ENCODE data around the gene ACAA1.

The ACAA1 gene

DNA sequence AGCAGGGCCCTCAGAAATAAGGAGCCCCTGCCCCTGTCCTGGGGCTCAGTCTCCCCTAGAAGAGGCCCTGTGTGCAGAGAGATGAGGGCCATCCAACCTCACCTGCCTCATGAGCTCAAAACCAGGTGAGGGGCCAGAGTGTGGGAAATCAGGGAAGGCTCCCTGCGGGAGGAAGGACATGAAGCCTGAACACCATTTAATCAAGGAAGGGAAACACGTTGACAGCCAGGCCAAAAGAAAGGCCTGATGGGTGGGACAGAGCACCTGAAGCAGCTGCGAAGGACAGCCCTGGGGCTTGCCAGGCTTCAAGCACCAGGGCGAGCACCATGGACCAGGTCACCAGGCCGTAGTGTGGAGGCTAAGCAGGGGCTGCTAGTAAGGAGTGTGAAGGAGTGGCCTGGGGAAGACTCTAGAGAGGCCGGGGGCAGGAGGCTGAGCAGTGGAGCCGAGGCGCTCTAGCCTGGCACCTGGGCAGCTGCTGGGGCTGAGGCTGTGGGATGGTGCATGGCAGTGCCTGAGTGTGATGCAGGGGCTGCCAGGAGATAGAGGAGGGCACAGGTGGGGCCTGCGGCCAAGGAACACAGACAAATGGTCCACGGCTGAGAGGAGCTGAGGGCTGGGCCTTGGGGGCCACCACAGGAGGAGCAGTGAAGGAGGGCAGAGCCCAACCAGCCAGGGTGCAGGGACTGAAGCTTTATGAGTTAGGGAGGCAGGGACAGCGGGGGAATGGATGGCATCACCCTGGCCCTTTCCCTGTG is 16.1 kb downstream of the ACAA1 start:
- Histone ChIP-seq H3K36me3 (ENCODE audit: control insufficient read depth in 5 of 5, insufficient read depth in 5 of 5, low read length in 5 of 5) (peaks cover 7 to 65% (median 59%) of the 10 kb centered on the region in 5 donors), H3K27me3 (ENCODE audit: control insufficient read depth in 5 of 5, insufficient read depth in 4 of 5, low read length in 5 of 5) (no peaks in the 10 kb centered on the region)

DNA sequence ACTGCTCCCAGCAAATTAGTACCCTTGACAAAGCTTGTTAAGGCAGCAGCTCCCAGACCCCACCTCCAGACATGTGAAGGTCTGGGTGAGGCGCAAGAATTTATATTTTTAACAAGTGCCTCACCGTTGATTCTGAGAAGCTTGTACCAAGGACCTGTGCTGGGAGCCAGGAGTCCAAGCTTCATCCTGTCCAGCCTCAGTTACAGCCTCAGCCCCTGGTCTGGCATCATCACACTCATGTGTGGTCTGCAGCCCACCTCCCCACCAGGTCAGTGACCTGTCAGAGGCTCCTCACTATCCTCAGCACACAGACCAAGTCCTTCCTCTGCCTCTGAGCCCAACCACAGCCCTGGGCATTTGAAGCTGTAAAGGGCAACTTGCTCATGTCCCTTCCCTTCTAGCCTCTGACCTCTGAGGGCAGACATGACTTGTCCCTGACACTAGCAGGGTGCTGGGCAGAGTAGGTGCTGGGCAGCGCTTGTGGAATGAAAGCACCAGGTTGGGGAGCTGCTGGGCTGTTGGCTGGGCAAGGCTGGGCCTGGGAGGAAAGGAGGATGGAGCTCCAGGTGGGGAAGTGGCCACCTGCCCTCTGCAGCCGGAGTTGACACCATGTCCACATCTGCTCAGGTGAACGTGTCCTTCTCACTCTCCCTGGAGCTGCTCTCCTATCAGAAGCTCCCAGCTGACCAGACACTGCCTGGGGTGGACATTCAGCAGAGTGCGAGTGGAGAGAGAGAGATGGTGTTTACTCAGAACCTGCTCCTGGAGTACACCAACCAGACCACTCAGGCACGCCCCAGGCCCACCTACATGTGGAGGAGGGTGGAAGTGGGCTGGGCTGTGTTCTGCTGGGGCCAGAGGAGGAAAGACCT is 16.9 kb downstream of the ACAA1 start:
- Histone ChIP-seq H3K4me3 (ENCODE audit: low read depth in 1 of 5, low read length in 5 of 5) (no peak overlapping the region), H3K36me3 (ENCODE audit: control insufficient read depth in 5 of 5, insufficient read depth in 5 of 5, low read length in 5 of 5) (peaks cover 5 to 57% (median 51%) of the 10 kb centered on the region in 5 donors), H3K27me3 (ENCODE audit: control insufficient read depth in 5 of 5, insufficient read depth in 4 of 5, low read length in 5 of 5) (no peaks in the 10 kb centered on the region), H3K9me3 (ENCODE audit: control insufficient read depth in 5 of 5, low read length in 5 of 5) (no peaks in the 10 kb centered on the region), H3K9ac (ENCODE audit: low read length in 5 of 5) (no peak overlapping the region), H3K4me1 (ENCODE audit: control insufficient read depth in 5 of 5, insufficient read depth in 5 of 5, low read length in 5 of 5) (peaks cover 0 to 6% (median 0%) of the 10 kb centered on the region in 5 donors), H3K27ac (ENCODE audit: low read depth, low read length) (no peak overlapping the region)

More for the DNA sequence above, 16.1 kb downstream of the ACAA1 start:
- Histone ChIP-seq H3K27ac (ENCODE audit: low read depth, low read length) (no peak overlapping the region), H3K9ac (ENCODE audit: low read length in 5 of 5) (no peak overlapping the region), H3K4me1 (ENCODE audit: control insufficient read depth in 5 of 5, insufficient read depth in 5 of 5, low read length in 5 of 5) (peaks cover 0 to 6% (median 0%) of the 10 kb centered on the region in 5 donors), H3K4me3 (ENCODE audit: low read depth in 1 of 5, low read length in 5 of 5) (no peak overlapping the region), H3K9me3 (ENCODE audit: control insufficient read depth in 5 of 5, low read length in 5 of 5) (no peaks in the 10 kb centered on the region)

DNA sequence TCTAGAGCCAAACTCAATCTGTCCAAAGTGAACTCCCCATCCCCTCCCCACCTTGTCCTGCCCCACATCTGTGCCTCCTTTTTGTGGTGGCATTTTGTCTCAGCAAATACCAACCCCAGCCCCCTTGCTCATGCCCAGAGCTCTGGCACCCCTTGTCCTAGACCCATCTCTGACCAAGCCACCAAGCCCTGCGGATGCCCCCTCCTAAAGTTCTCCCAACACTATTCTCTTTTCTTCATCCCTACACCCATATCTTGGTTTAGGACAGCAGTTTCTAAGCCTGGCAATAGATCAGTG is 17.7 kb downstream of the ACAA1 start:
- H3K9ac ChIP-seq (ENCODE audit: low read length in 5 of 5) = no peak overlapping the region
- H3K27ac ChIP-seq (ENCODE audit: low read depth, low read length) = no peak overlapping the region
- H3K4me3 ChIP-seq (ENCODE audit: low read depth in 1 of 5, low read length in 5 of 5) = no peak overlapping the region
- H3K27me3 ChIP-seq (ENCODE audit: control insufficient read depth in 5 of 5, insufficient read depth in 4 of 5, low read length in 5 of 5) = no peaks in the 10 kb centered on the region
- no peaks in the 10 kb centered on the region for H3K9me3 ChIP-seq (ENCODE audit: control insufficient read depth in 5 of 5, low read length in 5 of 5)
- H3K4me1 ChIP-seq (ENCODE audit: control insufficient read depth in 5 of 5, insufficient read depth in 5 of 5, low read length in 5 of 5) = peaks cover 0 to 6% (median 0%) of the 10 kb centered on the region in 5 donors
- peaks cover 0 to 49% (median 42%) of the 10 kb centered on the region in 5 donors for H3K36me3 ChIP-seq (ENCODE audit: control insufficient read depth in 5 of 5, insufficient read depth in 5 of 5, low read length in 5 of 5)

- no peaks in the 10 kb centered on the region for H3K27me3 ChIP-seq (ENCODE audit: control insufficient read depth in 5 of 5, insufficient read depth in 4 of 5, low read length in 5 of 5)
- no peak overlapping the region for H3K4me3 ChIP-seq (ENCODE audit: low read depth in 1 of 5, low read length in 5 of 5)
- H3K27ac ChIP-seq (ENCODE audit: low read depth, low read length) = no peak overlapping the region
- no peak overlapping the region for H3K9ac ChIP-seq (ENCODE audit: low read length in 5 of 5)
- H3K4me1 ChIP-seq (ENCODE audit: control insufficient read depth in 5 of 5, insufficient read depth in 5 of 5, low read length in 5 of 5) = peaks cover 0 to 6% (median 0%) of the 10 kb centered on the region in 5 donors
- H3K36me3 ChIP-seq (ENCODE audit: control insufficient read depth in 5 of 5, insufficient read depth in 5 of 5, low read length in 5 of 5) = peaks cover 0 to 43% (median 38%) of the 10 kb centered on the region in 5 donors
- H3K9me3 ChIP-seq (ENCODE audit: control insufficient read depth in 5 of 5, low read length in 5 of 5) = no peaks in the 10 kb centered on the region
Observed at GRCh38 chr3:38118421-38119247, 18.3 kb downstream of the ACAA1 start.

DNA sequence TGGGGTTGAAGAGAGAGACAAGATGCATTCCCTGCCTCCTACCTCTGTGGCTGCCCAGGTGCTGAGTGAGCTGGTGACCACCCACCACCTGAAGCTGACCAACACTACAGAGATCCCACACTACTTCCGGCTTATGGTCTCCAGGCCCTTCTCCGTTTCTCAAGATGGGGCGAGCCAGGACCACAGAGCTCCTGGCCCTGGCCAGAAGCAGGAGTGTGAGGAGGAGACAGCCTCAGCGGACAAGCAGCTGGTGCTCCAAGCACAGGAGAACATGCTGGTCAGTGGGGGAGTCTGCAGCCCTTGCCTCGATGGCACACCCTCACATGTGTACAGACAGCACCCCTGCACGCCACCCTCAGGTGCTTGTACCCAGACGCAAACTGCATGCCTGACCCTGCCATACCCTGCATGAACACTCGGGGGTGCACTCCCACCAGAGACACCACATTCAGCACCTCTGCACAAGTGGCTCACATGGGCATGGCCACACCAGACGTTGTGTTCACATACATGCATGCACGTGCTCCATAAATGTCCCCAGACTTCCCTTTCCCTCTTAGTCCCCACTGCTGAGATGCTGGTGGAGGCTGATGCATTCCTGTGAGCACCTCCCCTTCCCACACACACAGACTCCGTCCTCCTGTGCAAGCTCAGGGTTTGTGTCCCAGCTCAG is 19.0 kb downstream of the ACAA1 start:
- Histone ChIP-seq H3K27me3 (ENCODE audit: control insufficient read depth in 5 of 5, insufficient read depth in 4 of 5, low read length in 5 of 5) (no peaks in the 10 kb centered on the region), H3K36me3 (ENCODE audit: control insufficient read depth in 5 of 5, insufficient read depth in 5 of 5, low read length in 5 of 5) (peaks cover 0 to 38% (median 31%) of the 10 kb centered on the region in 5 donors), H3K9ac (ENCODE audit: low read length in 5 of 5) (no peak overlapping the region), H3K4me1 (ENCODE audit: control insufficient read depth in 5 of 5, insufficient read depth in 5 of 5, low read length in 5 of 5) (peaks cover 0 to 6% (median 0%) of the 10 kb centered on the region in 5 donors), H3K4me3 (ENCODE audit: low read depth in 1 of 5, low read length in 5 of 5) (no peak overlapping the region), H3K27ac (ENCODE audit: low read depth, low read length) (no peak overlapping the region), H3K9me3 (ENCODE audit: control insufficient read depth in 5 of 5, low read length in 5 of 5) (no peaks in the 10 kb centered on the region)

GRCh38 chr3:38117163-38117716 is 19.7 kb downstream of the ACAA1 start:
- Histone ChIP-seq H3K9me3 (ENCODE audit: control insufficient read depth in 5 of 5, low read length in 5 of 5) (no peaks in the 10 kb centered on the region), H3K36me3 (ENCODE audit: control insufficient read depth in 5 of 5, insufficient read depth in 5 of 5, low read length in 5 of 5) (peaks cover 0 to 31% (median 26%) of the 10 kb centered on the region in 5 donors), H3K4me3 (ENCODE audit: low read depth in 1 of 5, low read length in 5 of 5) (no peak overlapping the region), H3K9ac (ENCODE audit: low read length in 5 of 5) (no peak overlapping the region), H3K27ac (ENCODE audit: low read depth, low read length) (no peak overlapping the region), H3K27me3 (ENCODE audit: control insufficient read depth in 5 of 5, insufficient read depth in 4 of 5, low read length in 5 of 5) (no peaks in the 10 kb centered on the region), H3K4me1 (ENCODE audit: control insufficient read depth in 5 of 5, insufficient read depth in 5 of 5, low read length in 5 of 5) (peaks cover 0 to 6% (median 0%) of the 10 kb centered on the region in 5 donors)

DNA sequence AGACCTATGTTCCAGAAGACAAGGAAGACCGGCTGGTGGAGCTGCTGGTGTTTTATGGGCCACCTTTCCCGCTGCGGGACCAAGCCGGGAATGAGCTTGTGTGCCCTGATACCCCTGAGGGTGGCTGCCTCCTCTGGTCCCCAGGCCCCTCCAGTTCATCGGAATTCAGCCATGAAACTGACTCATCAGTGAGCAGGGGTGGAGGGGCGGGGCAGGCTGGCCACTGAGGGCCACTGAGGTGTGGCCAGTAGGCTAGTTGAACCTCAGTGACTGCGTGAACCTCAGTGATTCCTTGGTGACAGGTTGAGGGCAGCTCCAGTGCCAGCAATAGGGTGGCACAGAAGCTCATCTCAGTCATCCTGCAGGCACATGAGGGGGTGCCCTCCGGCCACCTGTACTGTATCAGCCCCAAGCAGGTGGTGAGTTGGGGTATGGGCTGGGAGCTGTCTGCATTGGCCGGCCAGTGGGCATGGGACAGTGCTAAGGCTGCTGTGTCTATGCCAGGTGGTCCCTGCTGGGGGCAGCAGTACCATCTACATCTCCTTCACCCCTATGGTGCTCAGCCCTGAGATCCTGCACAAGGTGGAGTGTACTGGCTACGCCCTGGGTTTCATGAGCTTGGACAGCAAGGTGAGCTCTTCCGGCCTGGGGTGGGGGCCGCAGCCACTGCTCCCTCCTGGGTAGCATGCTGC is 20.3 kb downstream of the ACAA1 start:
- no peak overlapping the region for H3K9ac ChIP-seq (ENCODE audit: low read length in 5 of 5)
- H3K4me1 ChIP-seq (ENCODE audit: control insufficient read depth in 5 of 5, insufficient read depth in 5 of 5, low read length in 5 of 5) = peaks cover 0 to 6% (median 3%) of the 10 kb centered on the region in 5 donors
- H3K36me3 ChIP-seq (ENCODE audit: control insufficient read depth in 5 of 5, insufficient read depth in 5 of 5, low read length in 5 of 5) = peaks cover 0 to 25% (median 20%) of the 10 kb centered on the region in 5 donors
- H3K4me3 ChIP-seq (ENCODE audit: low read depth in 1 of 5, low read length in 5 of 5) = no peak overlapping the region
- H3K27ac ChIP-seq (ENCODE audit: low read depth, low read length) = no peak overlapping the region
- H3K9me3 ChIP-seq (ENCODE audit: control insufficient read depth in 5 of 5, low read length in 5 of 5) = no peaks in the 10 kb centered on the region
- no peaks in the 10 kb centered on the region for H3K27me3 ChIP-seq (ENCODE audit: control insufficient read depth in 5 of 5, insufficient read depth in 4 of 5, low read length in 5 of 5)

DNA sequence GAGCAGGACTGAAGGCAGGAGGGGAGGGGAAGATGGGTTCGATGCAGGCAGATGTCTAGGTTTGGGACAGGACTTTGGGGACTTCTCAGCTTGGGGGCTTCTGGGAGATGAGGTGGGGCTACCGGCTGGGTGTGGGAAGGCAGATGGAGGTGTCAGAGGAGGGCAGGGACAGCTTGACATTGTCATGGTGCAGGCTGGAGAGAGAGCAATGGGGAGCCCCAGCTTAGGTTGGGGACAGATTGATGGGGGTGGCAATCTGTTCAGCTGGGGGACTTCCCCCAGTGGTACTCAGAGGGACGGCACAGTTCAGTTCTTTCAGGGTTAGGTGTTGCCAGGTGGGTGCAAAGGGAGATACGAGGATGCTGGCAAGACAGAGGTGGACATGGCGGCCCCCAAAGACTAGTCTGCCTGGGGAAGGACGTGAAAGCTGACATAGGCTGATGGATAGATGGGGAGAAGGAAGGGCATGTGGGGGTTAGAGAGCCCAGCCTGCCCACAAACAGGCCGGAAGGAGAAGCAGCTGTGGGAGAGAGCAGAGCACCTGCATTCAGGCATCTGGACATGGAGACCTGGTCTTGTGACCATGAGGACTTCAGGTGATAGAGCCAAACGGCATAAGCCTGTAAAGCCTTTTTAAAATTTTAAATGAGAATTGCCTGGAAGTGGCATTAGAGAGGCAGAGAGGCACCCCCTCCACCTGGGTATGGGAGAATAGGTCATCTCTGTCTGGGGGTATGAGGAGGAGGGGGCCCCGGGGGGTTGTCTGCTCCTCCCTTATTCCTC is 21.1 kb downstream of the ACAA1 start:
- H3K9ac ChIP-seq (ENCODE audit: low read length in 5 of 5) = no peak overlapping the region
- no peaks in the 10 kb centered on the region for H3K27me3 ChIP-seq (ENCODE audit: control insufficient read depth in 5 of 5, insufficient read depth in 4 of 5, low read length in 5 of 5)
- H3K36me3 ChIP-seq (ENCODE audit: control insufficient read depth in 5 of 5, insufficient read depth in 5 of 5, low read length in 5 of 5) = peaks cover 0 to 17% (median 12%) of the 10 kb centered on the region in 5 donors
- no peak overlapping the region for H3K27ac ChIP-seq (ENCODE audit: low read depth, low read length)
- no peak overlapping the region for H3K4me3 ChIP-seq (ENCODE audit: low read depth in 1 of 5, low read length in 5 of 5)
- no peaks in the 10 kb centered on the region for H3K9me3 ChIP-seq (ENCODE audit: control insufficient read depth in 5 of 5, low read length in 5 of 5)
- peaks cover 0 to 6% (median 3%) of the 10 kb centered on the region in 5 donors for H3K4me1 ChIP-seq (ENCODE audit: control insufficient read depth in 5 of 5, insufficient read depth in 5 of 5, low read length in 5 of 5)

Data from subcutaneous abdominal adipose tissue (tissue), 5 donors.